CD4-positive, alpha-beta T cell treated with Interleukin-4 for 4 hours (primary cell): ENCODE measurements around the gene AK2.
A peak's percentile ranks its signal among the peaks of the same experiment; 100 is the strongest.

ENCODE experiments used
- DNase-seq: peaks from one replicate; pipeline ENCODE4 v3.0.0-alpha.2; 2020

The AK2 gene

GRCh38 chr1:32969566-32969965 lies 67.1 kb downstream of the AK2 start:
- no peak for DNase-seq

GRCh38 chr1:32967888-32968568 lies 68.7 kb downstream of the AK2 start:
- no peak for DNase-seq

GRCh38 chr1:32966900-32967299 lies 69.8 kb downstream of the AK2 start:
- no peak for DNase-seq

GRCh38 chr1:32965251-32965747 lies 71.4 kb downstream of the AK2 start:
- no peak for DNase-seq

GRCh38 chr1:32964461-32965250 lies 72.0 kb downstream of the AK2 start, which contains the start of gene RNF19B:
TSS of gene RNF19B (minus strand) at chr1:32964809. CDS start at chr1:32964685, 124 bp downstream.
- peak; percentile 95 for DNase-seq

- peak; percentile 62 for DNase-seq
Observed at GRCh38 chr1:32963746-32964460, 72.8 kb downstream of the AK2 start.

- DNase-seq = peak; percentile 73
Observed at GRCh38 chr1:32962248-32962896, 74.3 kb downstream of the AK2 start.

- no peak for DNase-seq
Observed at GRCh38 chr1:32960819-32961355, 75.8 kb downstream of the AK2 start.

- no peak for DNase-seq
Observed at GRCh38 chr1:32960342-32960741, 76.3 kb downstream of the AK2 start.

GRCh38 chr1:32958827-32959226 lies 77.9 kb downstream of the AK2 start:
- DNase-seq = no peak
